ENCODE data around the gene PARVB.

PARVB gene

GRCh38 chr22:44179196-44179988 lies 155.3 kb downstream of the PARVB start:
- DNase-seq (ENCODE audit: extremely low read depth in 1 of 2, low read depth in 1 of 2), result no peak

DNA sequence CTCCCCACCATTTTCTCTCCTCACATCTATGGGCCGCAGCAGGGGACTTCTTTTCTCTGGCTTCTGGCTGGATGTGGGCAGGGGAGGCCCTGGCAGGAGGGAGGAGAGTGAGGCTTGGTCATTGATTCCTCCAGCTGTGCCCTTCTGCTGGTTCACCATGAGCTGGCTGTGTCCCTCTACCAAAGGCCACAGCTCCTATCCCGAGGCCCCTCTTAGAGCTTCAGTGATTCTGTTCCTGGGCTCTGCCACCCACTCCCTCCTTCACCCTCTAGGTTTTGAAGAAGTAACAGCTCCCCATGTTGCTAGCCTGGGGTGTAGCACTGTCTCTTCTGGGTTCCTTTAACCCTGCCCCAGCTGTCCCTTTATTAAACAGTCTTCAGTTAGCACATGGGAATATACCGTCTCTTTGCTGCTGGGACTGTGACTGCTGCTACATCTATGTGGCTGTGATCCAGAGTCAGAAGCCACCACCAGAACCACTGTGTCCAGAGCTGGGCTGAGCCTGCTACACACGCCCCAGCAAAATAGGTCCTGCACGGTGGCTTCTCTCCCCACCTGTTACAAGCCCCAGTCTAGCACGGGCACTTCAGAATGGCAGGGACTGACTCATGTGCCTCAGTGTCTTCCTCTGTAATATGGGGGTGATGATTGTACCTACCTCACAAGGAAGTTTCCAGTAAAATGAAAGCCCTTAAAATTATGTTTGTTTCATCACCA lies 156.0 kb downstream of the PARVB start:
- DNase-seq (ENCODE audit: extremely low read depth in 1 of 2, low read depth in 1 of 2), result no peak

GRCh38 chr22:44180706-44181032 lies 156.6 kb downstream of the PARVB start, which contains the start of gene PARVG:
Gene PARVG, plus strand, starts transcription at chr22:44180925. Its CDS starts 2,405 bp downstream, at chr22:44183330.
- no peak for DNase-seq (ENCODE audit: extremely low read depth in 1 of 2, low read depth in 1 of 2)

- peak in 1 of 2 donors; percentile 53 for DNase-seq (ENCODE audit: extremely low read depth in 1 of 2, low read depth in 1 of 2)
Measured at GRCh38 chr22:44181033-44181911, 157.2 kb downstream of the PARVB start.

- peak in 1 of 2 donors; percentile 7 for DNase-seq (ENCODE audit: extremely low read depth in 1 of 2, low read depth in 1 of 2)
Measured at GRCh38 chr22:44181912-44182587, 157.9 kb downstream of the PARVB start.

DNA sequence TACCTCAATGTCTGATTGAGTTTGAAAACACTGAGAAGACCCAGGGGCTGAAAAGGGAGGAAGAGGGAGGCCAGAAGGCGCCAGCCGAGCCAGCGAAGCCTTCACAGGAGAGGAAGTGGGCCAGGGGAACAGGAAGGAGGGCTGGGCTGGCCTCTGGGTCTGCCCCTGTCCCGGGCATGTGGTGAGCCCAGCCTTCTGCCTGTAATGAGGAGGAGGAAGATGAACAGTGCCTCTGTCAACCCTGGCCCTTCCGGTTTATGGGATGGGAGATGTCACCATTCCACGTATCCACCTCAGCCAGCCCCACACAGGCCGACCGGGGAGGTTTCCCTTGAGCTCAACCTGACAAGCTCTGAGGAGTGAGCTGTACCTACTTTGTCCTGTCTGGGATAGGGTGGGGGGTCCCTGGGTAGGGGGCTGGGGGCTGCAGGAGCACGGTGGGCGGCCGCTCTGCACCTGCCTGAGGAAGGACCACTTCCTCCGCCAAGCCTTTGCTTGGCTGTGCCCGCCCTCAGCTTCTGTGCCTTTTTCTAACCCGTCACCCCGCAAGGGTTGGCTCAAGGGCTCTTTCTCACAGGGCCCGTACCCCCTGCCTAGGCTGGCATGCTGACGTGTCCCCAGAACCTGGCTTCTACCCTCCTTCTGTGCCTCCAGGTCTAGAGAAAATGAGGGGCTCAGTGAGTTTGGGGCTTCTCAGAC lies 158.6 kb downstream of the PARVB start:
- peak in 1 of 2 donors; percentile 26 for DNase-seq (ENCODE audit: extremely low read depth in 1 of 2, low read depth in 1 of 2)

DNA sequence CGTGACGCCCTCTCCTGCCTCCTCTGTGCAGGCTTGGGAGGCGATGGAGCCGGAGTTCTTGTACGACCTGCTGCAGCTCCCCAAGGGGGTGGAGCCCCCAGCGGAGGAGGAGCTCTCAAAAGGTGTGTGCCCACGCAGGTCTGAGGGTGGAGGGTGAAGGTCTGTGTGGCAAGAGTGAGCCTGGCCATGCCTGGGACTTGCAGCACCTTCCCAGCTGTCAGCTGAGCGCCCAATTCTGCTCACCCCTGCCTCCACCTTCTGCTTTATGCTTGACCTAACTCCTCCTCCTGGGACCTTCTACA lies 159.1 kb downstream of the PARVB start:
- no peak for DNase-seq (ENCODE audit: extremely low read depth in 1 of 2, low read depth in 1 of 2)

- DNase-seq (ENCODE audit: extremely low read depth in 1 of 2, low read depth in 1 of 2), result no peak
Measured at GRCh38 chr22:44184006-44184405, 159.9 kb downstream of the PARVB start.

GRCh38 chr22:44185237-44186120 lies 161.4 kb downstream of the PARVB start:
- no peak for DNase-seq (ENCODE audit: extremely low read depth in 1 of 2, low read depth in 1 of 2)

DNA sequence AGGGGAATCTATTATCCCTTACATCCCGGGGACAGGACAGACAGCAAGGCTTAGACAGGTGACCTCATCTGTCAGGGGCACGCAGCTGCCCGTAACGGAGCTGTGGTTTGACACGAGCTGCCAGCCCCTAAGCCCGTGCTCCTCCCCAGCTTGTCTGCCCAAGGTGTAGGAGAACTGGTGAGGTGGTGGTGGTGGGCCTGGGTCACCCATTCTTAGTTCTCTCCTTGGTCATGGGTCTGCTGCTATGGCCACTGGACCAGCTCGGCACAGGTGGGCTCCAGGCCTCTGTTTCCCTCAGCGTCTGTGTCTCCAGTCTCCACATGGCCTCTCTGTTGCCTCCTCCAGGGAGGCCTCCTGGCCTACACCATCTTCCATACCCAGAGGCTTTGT lies 162.0 kb downstream of the PARVB start:
- no peak for DNase-seq (ENCODE audit: extremely low read depth in 1 of 2, low read depth in 1 of 2)

- no peak for DNase-seq (ENCODE audit: extremely low read depth in 1 of 2, low read depth in 1 of 2)
Measured at GRCh38 chr22:44186737-44187136, 162.6 kb downstream of the PARVB start.

DNA sequence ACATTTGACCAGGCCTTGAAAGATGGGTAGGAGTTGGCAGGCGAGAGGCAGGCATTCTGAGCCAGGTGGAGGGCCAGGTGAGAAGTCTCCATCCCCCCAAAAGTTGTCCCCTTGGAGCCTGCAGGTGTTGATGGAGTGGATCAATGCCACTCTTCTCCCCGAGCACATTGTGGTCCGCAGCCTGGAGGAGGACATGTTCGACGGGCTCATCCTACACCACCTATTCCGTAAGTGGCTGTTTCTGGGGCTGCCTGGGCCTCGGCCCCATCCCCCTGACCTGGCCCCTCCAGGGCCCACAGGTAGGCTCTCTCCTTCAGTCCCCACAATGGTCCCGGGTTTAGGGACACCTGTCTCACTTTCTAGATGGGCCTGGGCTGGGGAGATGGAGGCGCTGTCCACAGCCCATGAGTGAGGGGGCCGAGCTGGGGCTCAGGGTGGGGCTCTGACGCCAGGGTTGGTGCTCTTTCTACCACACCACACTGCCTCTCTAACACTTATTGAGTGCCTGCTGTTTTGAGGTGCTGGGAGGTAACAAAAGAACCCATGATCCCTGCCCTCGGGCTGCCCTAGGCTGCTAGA lies 163.6 kb downstream of the PARVB start:
- DNase-seq (ENCODE audit: extremely low read depth in 1 of 2, low read depth in 1 of 2), result no peak

GRCh38 chr22:44188316-44188715 lies 164.2 kb downstream of the PARVB start:
- DNase-seq (ENCODE audit: extremely low read depth in 1 of 2, low read depth in 1 of 2), result no peak

GRCh38 chr22:44188986-44189630 lies 165.0 kb downstream of the PARVB start:
- DNase-seq (ENCODE audit: extremely low read depth in 1 of 2, low read depth in 1 of 2), result no peak

DNA sequence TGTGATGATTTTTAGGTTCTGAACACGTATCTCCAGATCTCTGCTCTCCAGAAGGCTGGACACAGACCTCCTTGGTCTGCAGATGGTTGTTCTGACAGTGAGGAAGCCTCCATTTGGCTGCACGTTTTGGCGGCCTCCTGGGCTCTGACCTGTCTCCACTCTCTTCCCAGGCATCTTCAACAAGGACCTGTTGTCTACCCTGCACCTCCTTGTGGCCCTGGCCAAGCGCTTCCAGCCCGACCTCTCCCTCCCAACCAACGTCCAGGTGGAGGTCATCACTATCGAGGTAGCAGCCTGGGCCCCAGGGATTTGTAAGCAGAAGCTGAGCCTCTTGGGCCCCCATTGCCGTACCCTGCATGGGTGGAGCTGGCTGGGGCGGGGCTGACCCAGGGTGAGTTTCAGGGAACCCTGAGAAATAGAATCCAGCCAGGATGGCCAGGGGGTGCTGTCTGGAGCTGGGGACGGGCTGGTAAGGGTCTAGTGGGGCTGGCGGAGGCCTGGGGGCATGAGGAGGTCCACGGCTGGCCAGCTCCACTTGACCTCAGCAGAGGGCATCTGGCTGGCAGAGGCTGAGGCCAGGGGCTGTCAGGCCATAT lies 166.4 kb downstream of the PARVB start:
- no peak for DNase-seq (ENCODE audit: extremely low read depth in 1 of 2, low read depth in 1 of 2)

DNA sequence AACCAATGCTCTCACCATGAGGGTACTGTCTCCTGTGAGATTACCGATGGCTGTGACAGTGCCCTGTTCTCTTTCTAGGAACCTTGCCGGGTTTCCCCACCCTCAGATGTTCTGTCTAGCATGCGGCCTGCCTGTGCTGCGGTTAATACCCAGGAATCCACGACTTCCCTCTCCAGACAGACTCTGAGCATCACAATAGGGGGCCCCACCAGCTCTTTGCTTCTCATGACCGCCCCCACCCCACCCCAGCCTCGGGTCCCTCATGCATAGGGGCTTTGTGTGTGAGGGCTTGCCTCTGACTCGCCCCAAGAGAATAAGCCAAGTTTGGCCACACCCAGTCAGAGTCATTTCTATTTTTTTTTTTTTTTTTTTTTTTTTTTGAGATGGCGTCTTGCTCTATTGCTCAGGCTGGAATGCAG lies 166.9 kb downstream of the PARVB start:
- DNase-seq (ENCODE audit: extremely low read depth in 1 of 2, low read depth in 1 of 2), result peak; percentile 34 to 55

DNA sequence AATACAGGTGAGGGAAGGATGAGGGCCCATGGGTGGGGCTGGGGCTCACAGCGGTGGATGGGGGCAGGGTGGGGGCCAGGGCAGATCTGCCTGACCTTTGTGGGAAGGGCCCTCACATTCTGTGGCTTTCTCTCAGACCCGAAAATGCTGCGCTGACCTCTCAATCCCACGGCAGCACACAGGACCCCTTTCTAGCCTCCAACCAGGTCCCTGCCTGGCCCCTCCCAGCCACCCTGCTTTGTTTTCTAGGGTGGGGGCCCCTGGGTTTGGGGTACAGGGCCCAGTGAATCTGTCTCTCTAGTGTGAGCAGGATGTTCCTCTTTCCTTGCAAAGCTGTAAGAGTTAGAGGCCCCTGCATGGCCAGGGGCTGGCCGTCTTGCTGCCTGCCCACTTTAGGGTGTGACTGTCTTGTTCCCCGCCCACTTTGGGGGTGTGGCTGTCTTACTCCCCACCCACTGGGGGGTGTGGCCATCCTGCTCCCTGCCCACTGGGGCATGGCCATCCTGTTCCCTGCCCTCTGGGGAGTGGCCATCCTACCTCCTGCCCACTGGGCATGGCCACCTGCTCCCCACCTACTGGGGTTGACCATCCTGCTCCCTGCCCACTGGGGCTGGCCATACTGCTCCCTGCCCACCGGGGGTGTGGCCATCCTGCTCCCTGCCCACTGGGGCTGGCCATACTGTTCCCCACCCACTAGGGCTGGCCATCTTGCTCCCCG lies 168.2 kb downstream of the PARVB start:
- no peak for DNase-seq (ENCODE audit: extremely low read depth in 1 of 2, low read depth in 1 of 2)
